Measurements from ENCODE around the gene SLC7A14. TPM values are rescaled to one million over a fixed set of nuclear protein-coding genes. Genes with fewer than 3 reads are reported as not detected.

Gene SLC7A14
- total and polyA plus RNA-seq, 2 of the 4 experiments (the other 2 are of a cell fraction), result 2.7 to 6.8 TPM

DNA sequence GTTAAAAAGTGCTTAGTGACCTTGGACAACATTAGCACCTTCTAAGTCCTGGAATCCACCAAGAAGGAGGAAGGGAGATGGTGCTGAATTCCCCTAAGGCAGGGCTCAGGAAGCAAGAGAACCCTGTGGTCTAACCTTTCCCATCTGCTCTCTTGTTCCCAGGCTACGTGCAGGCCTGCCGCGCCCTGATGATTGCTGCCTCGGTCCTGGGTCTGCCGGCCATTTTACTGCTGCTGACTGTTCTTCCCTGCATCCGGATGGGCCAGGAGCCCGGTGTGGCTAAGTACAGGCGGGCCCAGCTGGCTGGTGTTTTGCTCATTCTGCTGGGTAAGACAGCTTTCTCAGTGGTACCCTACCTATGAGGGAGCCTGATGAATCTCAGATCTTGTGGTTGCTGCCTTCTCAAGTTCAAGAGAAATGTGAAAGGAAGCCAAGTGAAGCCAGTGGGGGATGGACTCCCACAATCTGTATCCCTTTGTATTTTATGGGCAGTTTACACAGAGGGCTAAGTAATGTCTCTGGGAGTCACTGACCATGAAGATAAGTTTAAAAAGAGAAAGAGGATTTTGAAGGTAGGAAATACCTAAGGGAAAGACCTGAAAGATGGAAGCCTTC, 162.8 kb downstream of the SLC7A14 start:
- Histone ChIP-seq H2BK5ac (ENCODE audit: low read depth, low read length, poor library complexity, severe bottlenecking) (no peak overlapping the region), H3K36me3 (ENCODE audit: control insufficient read depth, insufficient read depth, low read length) (peaks cover 44% of the 10 kb centered on the region), H3K27me3 (ENCODE audit: control insufficient read depth, insufficient read depth, low read length) (no peaks in the 10 kb centered on the region), H3K14ac (replicated peaks; ENCODE audit: low read depth, low read length) (no peak overlapping the region), H2AFZ (replicated peaks; ENCODE audit: low read length, poor library complexity) (no peak overlapping the region), H3K4me1 (ENCODE audit: control insufficient read depth, insufficient read depth, low read length) (peaks cover 9% of the 10 kb centered on the region), H3K79me1 (ENCODE audit: low read depth in 1 of 2, low read length in 2 of 2) (peaks cover 21 to 66% of the 10 kb centered on the region in 2 experiments), H2BK120ac (ENCODE audit: low read depth, low read length) (no peak overlapping the region), H3K18ac (ENCODE audit: low read depth, low read length) (no peak overlapping the region), H2BK15ac (ENCODE audit: low read depth, low read length) (no peak overlapping the region), H3K27ac (ENCODE audit: insufficient read depth, low read length) (no peak overlapping the region), H2BK20ac (ENCODE audit: low read depth, low read length) (no peak overlapping the region), H4K8ac (ENCODE audit: low read depth in 2 of 2, low read length in 2 of 2) (no peak overlapping the region), H3K4me2 (ENCODE audit: low read depth, low read length) (no peak overlapping the region), H2AK9ac (replicated peaks; ENCODE audit: low read depth, low read length, poor library complexity) (peak overlapping the region; percentile 74), H4K20me1 (ENCODE audit: insufficient read depth, low read length) (peaks cover 39% of the 10 kb centered on the region), H3K56ac (ENCODE audit: extremely low read depth, insufficient read depth, low read length) (no peak overlapping the region), H3K9me3 (ENCODE audit: control insufficient read depth, insufficient read depth, low read length) (no peaks in the 10 kb centered on the region), H2AK5ac (ENCODE audit: low read depth, low read length) (peak overlapping the region; percentile 23), H4K91ac (ENCODE audit: insufficient read depth, low read depth, low read length) (no peak overlapping the region), H3K4ac (ENCODE audit: low read depth, low read length) (no peak overlapping the region), H3K4me3 (ENCODE audit: insufficient read depth, low read depth, low read length) (no peak overlapping the region), H3K9me1 (ENCODE audit: insufficient read depth, low read length) (peaks cover 13% of the 10 kb centered on the region), H3K9ac (ENCODE audit: low read depth, low read length) (no peak overlapping the region), H3K23ac (ENCODE audit: low read depth, low read length) (no peak overlapping the region), H4K5ac (ENCODE audit: low read depth, low read length) (no peak overlapping the region)
- no peak for ATAC-seq (ENCODE audit: low read depth)
- no TSS peak for BruUV-seq (replicated peaks)
- intact Hi-C loops (cut with micrococcal nuclease) (no loop called here), dilution Hi-C loops (cut with HindIII; ENCODE audit: low sequenced_read_pairs, unreplicated experiment) (no loop called here), in situ Hi-C loops (cut with MboI; ENCODE audit: low sequenced_read_pairs) (loop anchor here (10.0 kb wide), 1 partner anchor 272 kb away; no protein-coding TSS in a partner anchor)
- CTCF ChIA-PET, result interaction anchor here (0.6 kb wide), 1 partner anchor 9 kb away, joined by 3 read pairs; no protein-coding TSS in a partner anchor
- WGBS, 2 experiments (ENCODE audit: extremely low coverage in 2 of 2, insufficient read length in 1 of 2), result 100% methylated on average over 4 of the region's 8 CpGs; no CpG with 5 or more reads in 1 of the 2 experiments
- POLR2A ChIA-PET (ENCODE audit: unreplicated experiment), result no interaction called here
- DNase-seq, result no peak
- TF ChIP-seq CEBPB (IDR thresholded peaks at IDR 0.05; ENCODE audit: low read depth, low read length) (no peak), POLR2A (IDR thresholded peaks at IDR 0.05; ENCODE audit: low read depth, low read length) (no peak), MXI1 (IDR thresholded peaks at IDR 0.05; ENCODE audit: borderline replicate concordance, low read depth, low read length) (no peak), CHD1 (IDR thresholded peaks at IDR 0.05; ENCODE audit: low read depth, low read length) (no peak), RFX5 (IDR thresholded peaks at IDR 0.05; ENCODE audit: low read depth, low read length) (no peak)
- TF ChIP-seq, protein P1, sequence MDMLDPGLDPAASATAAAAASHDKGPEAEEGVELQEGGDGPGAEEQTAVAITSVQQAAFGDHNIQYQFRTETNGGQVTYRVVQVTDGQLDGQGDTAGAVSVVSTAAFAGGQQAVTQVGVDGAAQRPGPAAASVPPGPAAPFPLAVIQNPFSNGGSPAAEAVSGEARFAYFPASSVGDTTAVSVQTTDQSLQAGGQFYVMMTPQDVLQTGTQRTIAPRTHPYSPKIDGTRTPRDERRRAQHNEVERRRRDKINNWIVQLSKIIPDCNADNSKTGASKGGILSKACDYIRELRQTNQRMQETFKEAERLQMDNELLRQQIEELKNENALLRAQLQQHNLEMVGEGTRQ (IDR thresholded peaks at IDR 0.05; ENCODE audit: low read depth, low read length), result no peak

Data from IMR-90 (cell line).